Measurements from ENCODE around the gene MAGI1. TPM values are rescaled to one million over a fixed set of nuclear protein-coding genes. Genes with fewer than 3 reads are reported as not detected.

MAGI1 gene
- total RNA-seq, 3 donors from 2014 or later: 22.1 to 94.4 (median 70.5) TPM

- Histone ChIP-seq H3K4me3 (peak overlapping the region; percentile 15 to 58 (median 43)), H3K27me3 (no peaks in the 10 kb centered on the region), H3K36me3 (no peaks in the 10 kb centered on the region), H3K27ac (peak overlapping the region in 1 of 2 donors; percentile 12), H3K9me3 (no peaks in the 10 kb centered on the region), H3K4me1 (peaks cover 3 to 4% of the 10 kb centered on the region in 2 donors)
- DNase-seq (ENCODE audit: low spot score in 2 of 2): peak in 1 of 2 donors; percentile 58
- intact Hi-C loops (cut with DNase I; ENCODE audit: low total_unique reads): no loop called here
- no peak for TF ChIP-seq POLR2A (IDR thresholded peaks at IDR 0.05)
- TF ChIP-seq POLR2AphosphoS5 (IDR thresholded peaks at IDR 0.05): no peak
- TF ChIP-seq, protein P1, sequence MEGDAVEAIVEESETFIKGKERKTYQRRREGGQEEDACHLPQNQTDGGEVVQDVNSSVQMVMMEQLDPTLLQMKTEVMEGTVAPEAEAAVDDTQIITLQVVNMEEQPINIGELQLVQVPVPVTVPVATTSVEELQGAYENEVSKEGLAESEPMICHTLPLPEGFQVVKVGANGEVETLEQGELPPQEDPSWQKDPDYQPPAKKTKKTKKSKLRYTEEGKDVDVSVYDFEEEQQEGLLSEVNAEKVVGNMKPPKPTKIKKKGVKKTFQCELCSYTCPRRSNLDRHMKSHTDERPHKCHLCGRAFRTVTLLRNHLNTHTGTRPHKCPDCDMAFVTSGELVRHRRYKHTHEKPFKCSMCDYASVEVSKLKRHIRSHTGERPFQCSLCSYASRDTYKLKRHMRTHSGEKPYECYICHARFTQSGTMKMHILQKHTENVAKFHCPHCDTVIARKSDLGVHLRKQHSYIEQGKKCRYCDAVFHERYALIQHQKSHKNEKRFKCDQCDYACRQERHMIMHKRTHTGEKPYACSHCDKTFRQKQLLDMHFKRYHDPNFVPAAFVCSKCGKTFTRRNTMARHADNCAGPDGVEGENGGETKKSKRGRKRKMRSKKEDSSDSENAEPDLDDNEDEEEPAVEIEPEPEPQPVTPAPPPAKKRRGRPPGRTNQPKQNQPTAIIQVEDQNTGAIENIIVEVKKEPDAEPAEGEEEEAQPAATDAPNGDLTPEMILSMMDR (IDR thresholded peaks at IDR 0.05): no peak
Observed at GRCh38 chr3:65597226-65597951, 441.3 kb downstream of the MAGI1 start.

DNA sequence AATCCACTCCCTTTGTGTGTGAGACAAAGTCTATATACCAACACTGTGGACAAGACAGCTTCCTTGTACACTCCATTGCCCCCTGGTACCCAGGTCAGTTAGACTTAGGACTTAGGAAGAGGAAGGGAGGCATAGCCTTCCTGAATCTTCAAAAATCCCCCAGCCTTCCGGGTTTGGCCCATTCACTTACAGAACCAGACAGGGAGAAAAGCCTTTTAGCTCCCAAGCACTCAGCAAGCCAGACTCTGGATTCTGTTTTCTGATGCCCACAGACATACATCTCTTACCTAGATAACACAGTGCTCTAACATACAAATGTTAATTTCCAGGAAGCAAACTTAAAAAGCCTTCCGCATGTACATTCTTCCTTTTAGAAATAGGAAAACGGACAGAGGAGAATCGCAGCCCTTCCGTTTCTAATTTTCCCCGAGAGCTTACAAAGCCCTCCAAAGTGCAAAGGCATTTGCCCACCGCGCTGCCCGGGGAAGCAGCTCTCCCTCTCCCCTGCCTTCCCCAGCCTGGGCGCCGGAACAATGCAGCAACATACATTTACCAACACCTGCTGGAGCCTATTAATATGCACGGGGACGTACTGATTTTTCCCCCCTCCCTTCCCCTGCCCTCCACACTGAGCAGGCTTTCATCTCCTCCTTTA, 442.0 kb downstream of the MAGI1 start:
- H3K27me3 ChIP-seq: no peaks in the 10 kb centered on the region
- no peak for TF ChIP-seq POLR2A (IDR thresholded peaks at IDR 0.05)
- TF ChIP-seq POLR2AphosphoS5 (IDR thresholded peaks at IDR 0.05): no peak
- TF ChIP-seq, protein P1 (IDR thresholded peaks at IDR 0.05): no peak
- H3K4me1 ChIP-seq: peaks cover 3 to 4% of the 10 kb centered on the region in 2 donors
- peak overlapping the region in 1 of 2 donors; percentile 12 for H3K27ac ChIP-seq
- intact Hi-C loops (cut with DNase I; ENCODE audit: low total_unique reads): no loop called here
- peak overlapping the region; percentile 15 to 58 (median 43) for H3K4me3 ChIP-seq
- no peaks in the 10 kb centered on the region for H3K36me3 ChIP-seq
- DNase-seq (ENCODE audit: low spot score in 2 of 2): no peak
- H3K9me3 ChIP-seq: no peaks in the 10 kb centered on the region

GRCh38 chr3:65596029-65596300, 442.8 kb downstream of the MAGI1 start:
- TF ChIP-seq POLR2A (IDR thresholded peaks at IDR 0.05): no peak
- no peak for TF ChIP-seq POLR2AphosphoS5 (IDR thresholded peaks at IDR 0.05)
- TF ChIP-seq, protein P1 (IDR thresholded peaks at IDR 0.05): no peak
- Histone ChIP-seq H3K27ac (no peak overlapping the region), H3K4me3 (no peak overlapping the region), H3K4me1 (peaks cover 3 to 4% of the 10 kb centered on the region in 2 donors), H3K36me3 (no peaks in the 10 kb centered on the region), H3K27me3 (no peaks in the 10 kb centered on the region), H3K9me3 (no peaks in the 10 kb centered on the region)
- intact Hi-C loops (cut with DNase I; ENCODE audit: low total_unique reads): no loop called here
- DNase-seq (ENCODE audit: low spot score in 2 of 2): no peak

DNA sequence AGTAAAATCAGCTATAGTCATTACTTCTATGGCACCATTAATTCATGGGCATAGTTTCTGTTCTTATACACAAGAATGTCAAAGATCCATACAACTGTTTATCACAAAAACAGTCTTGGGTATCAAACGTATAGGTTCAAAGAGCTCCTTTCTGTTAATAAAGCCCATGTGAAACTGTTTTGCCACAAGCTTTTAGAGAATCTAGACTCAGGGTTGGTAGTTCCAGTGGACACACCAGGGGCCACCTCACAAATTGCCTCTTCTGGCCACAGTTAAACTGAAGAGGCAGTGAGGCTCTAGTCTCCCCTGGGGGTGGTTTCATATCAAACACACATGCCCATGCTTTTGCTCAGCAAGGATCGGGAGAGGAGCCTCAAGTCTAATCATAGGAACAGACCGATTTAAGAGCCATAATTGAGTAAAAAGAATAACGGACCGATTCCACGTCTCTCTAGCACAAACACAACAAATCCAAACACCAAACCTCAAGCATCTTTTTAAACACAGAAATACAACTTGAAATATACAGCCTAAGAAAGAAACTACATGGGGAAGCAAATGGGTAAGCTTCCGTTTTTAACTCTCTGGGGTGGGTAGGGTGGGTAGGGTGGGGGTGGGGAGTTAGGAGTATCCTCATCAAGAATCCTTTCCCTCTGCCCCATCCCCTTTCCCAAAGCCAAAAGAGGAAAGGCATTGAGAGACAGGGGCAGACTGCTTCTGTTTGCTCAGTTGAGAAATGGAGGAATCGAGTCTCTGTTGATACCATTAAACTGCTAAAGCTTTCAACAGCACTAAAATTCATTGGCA, 443.3 kb downstream of the MAGI1 start:
- Histone ChIP-seq H3K27me3 (no peaks in the 10 kb centered on the region), H3K27ac (no peak overlapping the region), H3K9me3 (no peaks in the 10 kb centered on the region), H3K4me3 (no peak overlapping the region), H3K36me3 (no peaks in the 10 kb centered on the region), H3K4me1 (peaks cover 3 to 4% of the 10 kb centered on the region in 2 donors)
- intact Hi-C loops (cut with DNase I; ENCODE audit: low total_unique reads): no loop called here
- no peak for DNase-seq (ENCODE audit: low spot score in 2 of 2)
- TF ChIP-seq, protein P1 (IDR thresholded peaks at IDR 0.05): no peak
- no peak for TF ChIP-seq POLR2A (IDR thresholded peaks at IDR 0.05)
- no peak for TF ChIP-seq POLR2AphosphoS5 (IDR thresholded peaks at IDR 0.05)

Data from breast epithelium (tissue), 4 donors.